Uterus (tissue), 4 donors: ENCODE data around the gene RASSF3. TPM values are rescaled to one million over a fixed set of nuclear protein-coding genes. Genes with fewer than 3 reads are reported as not detected.

Experiments
- DNase-seq, 2 donors: peaks; one replicate each; pipeline ENCODE4 v3.0.0-alpha.2; 2019 to 2020
- H3K27ac ChIP-seq, 2 donors: fragments of 200-600 bp; sonication (generic); 1 replicate in 1 of 2; 2 replicates in 1 of 2; pipeline ENCODE4 v1.5.1; 2016 to 2018
- H3K27me3 ChIP-seq, 2 donors: fragments of 200-600 bp; sonication (generic); one replicate each; pipeline ENCODE4 v1.5.1; 2018 to 2019; ENCODE audit warnings: control low read depth in 1 of 2
- H3K36me3 ChIP-seq, 2 donors: fragments of 200-600 bp; sonication (generic); one replicate each; pipeline ENCODE4 v1.5.1; 2019; ENCODE audit warnings: control low read depth in 1 of 2
- H3K4me1 ChIP-seq, 2 donors: fragments of 200-600 bp; sonication (generic); one replicate each; pipeline ENCODE4 v1.5.1; 2018 to 2019; ENCODE audit warnings: control low read depth in 1 of 2
- H3K4me3 ChIP-seq, 2 donors: fragments of 200-600 bp; sonication (generic); 1 replicate in 1 of 2; 2 replicates in 1 of 2; pipeline ENCODE4 v1.5.1; 2018 to 2019; ENCODE audit warnings: mild to moderate bottlenecking in 1 of 2
- H3K9me3 ChIP-seq, 2 donors: fragments of 200-600 bp; sonication (generic); one replicate each; pipeline ENCODE4 v1.5.1; 2019; ENCODE audit warnings: control low read depth in 1 of 2
- POLR2A ChIP-seq, 2 donors: fragments of 450-650 bp; IDR thresholded peaks; one replicate each; pipeline ENCODE4 v1.6.1; 2016; ENCODE audit warnings: antibody characterized with exemption in 2 of 2, mild to moderate bottlenecking in 1 of 2, moderate library complexity in 1 of 2
- intact Hi-C: fragments of 100-400 bp; cut with DNase I; formaldehyde crosslinking; loops from one replicate; pipeline ENCODE4 v1.15.1; 2023; ENCODE audit warnings: low total_unique reads
- total RNA-seq, 4 donors: library from RNA; depleted of rRNA in 3 of 4; stranded (reverse); fragments of >200 nt in 3 of 4; gene quantifications; one replicate each; pipeline versions ENCODE4 v1.1.0 to v1.2.4, GENCODE V29; 2014 to 2023
- TF ChIP-seq, protein P1 (sequence below), 4 experiments: fragments of 200-600 bp in 2 of 4; fragments of 450-650 bp in 2 of 4; sonication (generic) in 2 of 4; IDR thresholded peaks; one replicate each; pipeline ENCODE4 v1.5.1; 2016 to 2019; ENCODE audit warnings: antibody characterized with exemption in 4 of 4, mild to moderate bottlenecking in 2 of 4, moderate library complexity in 1 of 4
- donor health status: DM: yes; HTN: yes; CAD: no.

Gene RASSF3
- total RNA-seq, 4 donors from 2014 or later, result 17.7 to 64.7 (median 29.2) TPM

DNA sequence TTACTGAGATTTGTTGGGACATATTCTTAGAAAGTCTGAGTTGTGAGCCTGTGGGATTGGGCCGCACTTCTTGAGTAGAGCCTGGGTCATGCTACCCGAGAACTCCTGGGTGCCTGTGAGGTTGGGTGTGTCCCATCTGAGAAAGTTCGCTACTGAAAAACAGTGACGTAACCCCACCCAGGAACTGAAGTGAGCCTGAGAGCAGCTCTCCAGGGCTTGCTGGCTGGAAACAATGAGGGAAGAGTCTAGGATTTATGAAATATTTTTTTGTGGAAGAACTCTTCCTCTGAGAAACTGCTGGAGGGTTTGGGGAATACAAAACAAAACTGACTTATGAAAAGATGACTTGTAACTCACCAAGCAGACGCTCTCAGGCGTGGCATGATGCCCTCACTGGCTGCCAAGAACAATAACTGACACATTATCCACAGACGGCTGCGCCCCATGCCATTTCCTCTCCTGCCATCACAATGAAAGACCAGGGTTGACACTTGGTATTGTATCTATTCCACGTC is 69.2 kb downstream of the RASSF3 start:
- H3K4me3 ChIP-seq, result peak overlapping the region in 1 of 2 donors; percentile 3
- no peaks in the 10 kb centered on the region for H3K36me3 ChIP-seq
- peaks cover 13 to 17% of the 10 kb centered on the region in 2 donors for H3K4me1 ChIP-seq
- intact Hi-C loops, result no loop called here
- TF ChIP-seq POLR2A (IDR thresholded peaks at IDR 0.05), result no peak
- TF ChIP-seq, protein P1, sequence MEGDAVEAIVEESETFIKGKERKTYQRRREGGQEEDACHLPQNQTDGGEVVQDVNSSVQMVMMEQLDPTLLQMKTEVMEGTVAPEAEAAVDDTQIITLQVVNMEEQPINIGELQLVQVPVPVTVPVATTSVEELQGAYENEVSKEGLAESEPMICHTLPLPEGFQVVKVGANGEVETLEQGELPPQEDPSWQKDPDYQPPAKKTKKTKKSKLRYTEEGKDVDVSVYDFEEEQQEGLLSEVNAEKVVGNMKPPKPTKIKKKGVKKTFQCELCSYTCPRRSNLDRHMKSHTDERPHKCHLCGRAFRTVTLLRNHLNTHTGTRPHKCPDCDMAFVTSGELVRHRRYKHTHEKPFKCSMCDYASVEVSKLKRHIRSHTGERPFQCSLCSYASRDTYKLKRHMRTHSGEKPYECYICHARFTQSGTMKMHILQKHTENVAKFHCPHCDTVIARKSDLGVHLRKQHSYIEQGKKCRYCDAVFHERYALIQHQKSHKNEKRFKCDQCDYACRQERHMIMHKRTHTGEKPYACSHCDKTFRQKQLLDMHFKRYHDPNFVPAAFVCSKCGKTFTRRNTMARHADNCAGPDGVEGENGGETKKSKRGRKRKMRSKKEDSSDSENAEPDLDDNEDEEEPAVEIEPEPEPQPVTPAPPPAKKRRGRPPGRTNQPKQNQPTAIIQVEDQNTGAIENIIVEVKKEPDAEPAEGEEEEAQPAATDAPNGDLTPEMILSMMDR (IDR thresholded peaks at IDR 0.05), result no peak
- DNase-seq, result peak; percentile 58 to 73
- H3K27me3 ChIP-seq, result no peaks in the 10 kb centered on the region
- no peaks in the 10 kb centered on the region for H3K9me3 ChIP-seq
- peak overlapping the region; percentile 79 to 83 for H3K27ac ChIP-seq

DNA sequence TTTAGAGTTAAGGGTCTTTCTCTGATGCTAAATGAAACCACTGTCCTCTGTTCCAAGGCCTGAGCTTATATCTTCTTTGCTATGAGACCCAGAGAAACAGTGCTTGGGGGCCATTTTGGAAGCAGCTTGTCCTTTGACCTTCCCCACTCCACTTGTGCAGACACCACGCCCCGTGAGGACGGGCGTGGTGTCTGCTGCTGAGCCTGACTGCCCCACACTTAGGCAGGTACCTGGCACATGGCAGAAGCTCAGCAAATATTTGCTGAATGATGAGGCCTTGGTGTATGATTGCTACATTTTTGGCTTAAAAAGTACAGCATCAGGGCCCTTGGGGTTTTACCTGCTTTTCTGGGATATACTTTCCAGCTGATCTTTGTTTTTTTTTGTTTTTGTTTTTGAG is 69.9 kb downstream of the RASSF3 start:
- intact Hi-C loops, result no loop called here
- no peak for DNase-seq
- H3K4me1 ChIP-seq, result peaks cover 13 to 17% of the 10 kb centered on the region in 2 donors

DNA sequence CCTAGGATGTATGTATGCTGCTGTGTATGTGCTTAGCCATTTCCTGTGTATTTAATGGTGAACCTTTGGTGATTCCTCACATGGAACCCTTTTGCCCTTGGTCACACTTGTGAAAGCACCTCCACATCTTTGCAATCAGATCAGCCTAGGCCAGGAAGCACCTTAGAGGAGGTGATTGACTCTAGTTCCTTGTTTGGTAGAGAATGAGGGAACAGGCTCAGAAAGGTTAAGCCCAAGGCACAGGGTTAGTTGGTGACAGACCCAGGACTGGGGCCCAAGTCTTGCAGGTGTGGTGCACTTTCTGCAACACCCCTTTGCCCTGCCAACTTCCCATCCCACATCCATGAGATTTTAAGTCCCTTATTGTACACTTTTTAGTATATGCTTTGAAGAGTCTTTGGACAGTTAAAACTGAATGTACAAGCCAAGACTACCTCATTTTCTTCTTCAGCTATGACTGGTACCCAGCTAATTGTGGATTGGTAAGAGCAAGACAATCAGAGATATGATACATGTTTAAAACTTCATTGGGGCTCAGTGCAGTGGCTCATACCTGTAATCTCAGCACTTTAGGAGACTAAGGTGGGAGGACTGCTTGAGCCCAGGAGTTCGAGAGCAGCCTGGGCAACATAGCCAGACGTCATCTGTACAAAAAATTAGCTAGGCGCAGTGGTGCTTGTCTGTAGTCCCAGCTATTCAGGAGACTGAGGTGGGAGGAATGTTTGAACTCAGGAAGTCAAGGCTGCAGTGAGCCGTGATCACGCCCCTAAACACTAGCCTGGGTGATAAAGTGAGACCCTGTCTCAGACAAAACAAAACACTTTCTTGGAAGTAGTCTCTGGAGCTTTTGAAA is 71.1 kb downstream of the RASSF3 start:
- TF ChIP-seq, protein P1 (IDR thresholded peaks at IDR 0.05), result no peak
- TF ChIP-seq POLR2A (IDR thresholded peaks at IDR 0.05), result no peak
- Histone ChIP-seq H3K36me3 (no peaks in the 10 kb centered on the region), H3K4me1 (peaks cover 13 to 17% of the 10 kb centered on the region in 2 donors), H3K9me3 (no peaks in the 10 kb centered on the region), H3K4me3 (no peak overlapping the region), H3K27me3 (no peaks in the 10 kb centered on the region), H3K27ac (peak overlapping the region; percentile 79 to 83)
- intact Hi-C loops, result no loop called here
- no peak for DNase-seq

More for the DNA sequence above, 69.9 kb downstream of the RASSF3 start:
- Histone ChIP-seq H3K9me3 (no peaks in the 10 kb centered on the region), H3K4me3 (no peak overlapping the region), H3K27me3 (no peaks in the 10 kb centered on the region), H3K27ac (peak overlapping the region; percentile 79 to 83), H3K36me3 (no peaks in the 10 kb centered on the region)
- TF ChIP-seq, protein P1 (IDR thresholded peaks at IDR 0.05), result no peak
- TF ChIP-seq POLR2A (IDR thresholded peaks at IDR 0.05), result no peak

DNA sequence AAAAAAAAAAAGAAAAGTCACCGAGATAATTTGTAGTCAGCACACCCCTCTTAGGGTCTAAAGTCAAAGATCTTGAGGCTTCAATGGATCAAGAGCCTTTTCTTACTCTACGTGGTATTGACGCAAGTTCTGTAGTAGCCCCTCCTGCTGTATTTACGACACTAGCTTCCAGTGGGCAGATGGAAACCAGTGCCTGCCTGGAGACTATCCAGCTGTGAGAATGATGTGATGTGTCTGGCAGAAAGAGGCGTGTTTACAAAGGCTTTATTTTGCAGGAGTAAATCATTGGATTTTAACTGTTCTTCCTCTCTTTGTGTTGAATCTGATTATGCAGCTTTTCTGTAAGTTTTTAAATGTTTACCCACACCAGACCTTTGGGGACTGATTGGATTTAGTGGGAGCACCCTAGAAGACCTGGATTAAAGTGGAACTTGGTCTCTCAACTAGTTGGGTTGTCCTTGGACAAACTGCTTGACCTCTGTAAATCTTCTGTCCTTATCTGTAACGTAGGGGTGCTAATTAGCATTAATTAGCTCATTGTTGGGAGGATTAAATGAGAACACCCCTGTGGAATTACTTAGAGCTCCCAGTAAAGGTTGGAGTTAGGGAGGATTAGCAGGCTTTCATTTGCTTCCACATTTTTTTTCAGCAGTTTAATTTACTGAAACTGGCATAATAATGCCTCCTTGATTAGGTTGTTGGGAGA is 72.4 kb downstream of the RASSF3 start:
- no peak overlapping the region for H3K4me3 ChIP-seq

More for the DNA sequence above, 72.4 kb downstream of the RASSF3 start:
- no peak for TF ChIP-seq POLR2A (IDR thresholded peaks at IDR 0.05)
- TF ChIP-seq, protein P1 (IDR thresholded peaks at IDR 0.05), result no peak
- H3K27me3 ChIP-seq, result no peaks in the 10 kb centered on the region
- no peaks in the 10 kb centered on the region for H3K36me3 ChIP-seq
- peaks cover 13 to 17% of the 10 kb centered on the region in 2 donors for H3K4me1 ChIP-seq
- H3K27ac ChIP-seq, result peak overlapping the region; percentile 79 to 83
- intact Hi-C loops, result no loop called here
- DNase-seq, result peak; percentile 82 to 93
- H3K9me3 ChIP-seq, result no peaks in the 10 kb centered on the region
